Activated naive CD4-positive, alpha-beta T cell (primary cell): ENCODE data around the gene SLAIN2.
"Not testable (repeated sequence)": the region's sequence is repeated elsewhere in the genome, so short reads cannot be mapped to it uniquely, and the experiment has no call there.

Experiments used
- DNase-seq, 4 experiments: peaks; one replicate each; lab custom pipeline; 2025; lab: John Stamatoyannopoulos, UW

The SLAIN2 gene

GRCh38 chr4:48340965-48341775, at the start of gene SLAIN2:
TSS of gene SLAIN2 (plus strand) at chr4:48341529. CDS start at chr4:48341740, 211 bp downstream.
- peak; percentile 96 to 99 (median 98) for DNase-seq

DNA sequence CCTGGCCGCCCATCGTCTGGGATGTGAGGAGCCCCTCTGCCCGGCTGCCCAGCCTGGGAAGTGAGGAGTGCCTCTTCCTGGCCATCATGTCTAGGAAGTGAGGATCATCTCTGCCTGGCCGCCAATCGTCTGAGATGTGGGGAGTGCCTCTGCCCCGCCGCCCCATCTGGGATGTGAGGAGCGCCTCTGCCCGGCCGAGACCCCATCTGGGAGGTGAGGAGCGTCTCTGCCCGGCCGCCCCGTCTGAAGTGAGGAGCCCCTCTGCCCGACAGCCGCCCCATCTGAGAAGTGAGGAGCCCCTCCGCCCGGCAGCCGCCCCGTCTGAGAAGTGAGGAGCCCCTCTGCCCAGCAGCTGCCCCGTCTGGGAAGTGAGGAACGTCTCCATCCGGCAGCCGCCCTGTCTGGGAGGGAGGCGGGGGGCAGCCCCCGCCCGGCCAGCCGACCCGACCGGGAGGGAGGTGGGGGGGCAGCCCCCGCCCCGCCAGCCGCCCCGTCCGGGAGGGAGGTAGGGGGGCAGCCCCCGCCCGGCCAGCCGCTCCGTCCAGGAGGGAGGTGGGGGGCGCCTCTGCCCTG, 49.0 kb upstream of the SLAIN2 start:
- DNase-seq = not testable (repeated sequence)

GRCh38 chr4:48295116-48295515, 46.2 kb upstream of the SLAIN2 start:
- DNase-seq = no peak

GRCh38 chr4:48296365-48296764, 45.0 kb upstream of the SLAIN2 start:
- no peak for DNase-seq

DNA sequence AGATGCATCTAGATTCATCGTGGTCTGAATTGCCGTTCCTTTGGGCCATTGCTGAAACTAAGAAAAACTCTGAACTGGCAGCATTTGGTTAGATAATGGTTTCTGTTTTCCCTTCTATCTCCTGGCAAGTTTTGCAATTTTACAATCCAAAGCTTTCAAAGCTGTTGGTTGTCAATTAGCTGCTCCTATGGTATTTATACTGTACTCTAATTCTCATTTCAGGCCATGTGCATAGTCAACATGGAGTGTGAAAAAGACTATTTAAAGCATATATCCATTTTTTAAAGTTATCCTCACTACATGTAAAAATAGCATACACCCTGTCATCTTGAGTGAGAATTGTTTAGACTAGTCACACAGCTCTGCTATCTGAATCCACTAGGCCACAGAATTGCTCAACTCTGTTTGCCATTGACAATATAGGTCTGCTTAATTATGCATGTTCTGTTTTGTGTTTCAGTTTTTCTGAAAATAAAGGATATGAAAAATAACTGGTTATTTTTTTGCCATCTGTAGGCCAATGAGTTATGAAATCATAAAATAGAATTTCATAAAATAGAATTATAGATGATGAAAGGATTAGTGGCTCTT, 44.0 kb upstream of the SLAIN2 start:
- DNase-seq = no peak

DNA sequence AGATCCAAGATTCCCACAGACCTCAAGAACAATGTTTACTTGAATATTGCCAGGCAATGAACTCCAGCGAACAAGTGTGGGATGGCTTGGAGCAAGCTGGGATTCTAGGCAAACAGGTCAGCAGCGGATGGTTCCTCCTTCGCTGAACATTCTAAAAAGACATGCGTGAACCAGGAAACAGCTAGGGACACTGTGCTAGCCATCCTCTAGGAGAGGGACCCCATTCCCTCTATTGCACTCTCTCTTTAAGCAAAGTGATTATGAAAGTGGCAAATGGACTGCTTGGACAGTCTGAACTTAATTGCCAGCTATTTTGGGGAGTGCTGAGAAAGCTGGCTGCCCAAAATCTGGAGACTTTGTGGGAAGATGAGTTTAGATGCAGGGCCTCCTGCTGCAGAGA, 41.8 kb upstream of the SLAIN2 start:
- no peak for DNase-seq

- DNase-seq = no peak
Measured at GRCh38 chr4:48300004-48300403, 41.3 kb upstream of the SLAIN2 start.

- DNase-seq = no peak
Measured at GRCh38 chr4:48305508-48305907, 35.8 kb upstream of the SLAIN2 start.

DNA sequence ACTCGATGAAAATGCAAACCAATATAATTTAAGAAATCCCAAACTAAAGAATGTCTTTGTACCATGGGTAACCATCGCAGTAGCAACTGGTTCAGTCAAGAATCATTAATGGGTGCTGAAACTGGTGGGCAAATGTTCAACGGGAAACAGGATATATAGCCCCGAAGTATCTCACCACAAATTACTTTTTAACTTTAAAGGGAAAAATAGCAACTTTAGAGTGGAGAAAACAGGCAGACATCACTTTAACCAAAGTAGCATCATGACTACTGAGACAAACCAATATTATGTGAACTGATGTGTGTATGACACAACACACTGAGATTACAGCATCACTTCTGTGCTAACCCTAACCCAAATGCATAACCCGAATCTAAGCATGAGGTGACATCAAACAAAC, 33.8 kb upstream of the SLAIN2 start:
- DNase-seq = no peak

DNA sequence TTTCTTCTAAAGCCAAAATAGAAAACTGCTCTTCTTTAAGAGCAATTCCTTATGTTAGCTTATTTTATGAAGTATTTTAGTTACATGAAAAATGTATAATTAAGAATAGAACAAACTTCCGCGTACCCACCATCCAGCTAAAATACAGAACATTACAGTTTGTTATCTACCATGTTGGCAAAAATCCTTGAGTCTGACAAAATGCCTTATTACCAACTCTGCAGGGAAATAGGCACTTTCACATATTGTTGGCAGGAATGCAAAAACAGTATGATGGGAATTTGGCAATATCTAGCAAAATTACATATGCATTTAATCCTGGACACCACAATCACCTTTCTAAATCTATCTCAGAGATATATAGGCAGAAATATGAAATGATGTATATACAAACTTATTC, 32.4 kb upstream of the SLAIN2 start:
- no peak for DNase-seq

DNA sequence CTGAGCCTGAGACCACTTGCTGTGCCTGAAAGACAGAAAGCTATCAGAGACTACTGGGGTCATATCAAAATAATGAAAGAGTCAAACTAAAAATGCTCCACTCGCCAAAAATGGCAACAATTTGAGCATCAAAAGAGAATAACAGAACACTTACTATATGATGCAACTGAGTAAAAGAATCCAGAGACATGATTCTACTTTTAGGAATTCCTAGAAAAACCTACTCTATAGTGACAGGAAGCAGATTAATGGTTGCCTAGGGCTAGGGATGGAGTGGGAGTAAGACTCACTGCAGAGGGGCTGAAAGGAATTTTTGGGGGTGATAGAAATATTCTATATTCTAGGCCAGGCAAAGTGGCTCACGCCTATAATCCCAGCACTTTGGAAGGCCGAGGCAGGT, 29.4 kb upstream of the SLAIN2 start:
- DNase-seq = no peak

GRCh38 chr4:48314746-48315145, 26.6 kb upstream of the SLAIN2 start:
- not testable (repeated sequence) for DNase-seq

DNA sequence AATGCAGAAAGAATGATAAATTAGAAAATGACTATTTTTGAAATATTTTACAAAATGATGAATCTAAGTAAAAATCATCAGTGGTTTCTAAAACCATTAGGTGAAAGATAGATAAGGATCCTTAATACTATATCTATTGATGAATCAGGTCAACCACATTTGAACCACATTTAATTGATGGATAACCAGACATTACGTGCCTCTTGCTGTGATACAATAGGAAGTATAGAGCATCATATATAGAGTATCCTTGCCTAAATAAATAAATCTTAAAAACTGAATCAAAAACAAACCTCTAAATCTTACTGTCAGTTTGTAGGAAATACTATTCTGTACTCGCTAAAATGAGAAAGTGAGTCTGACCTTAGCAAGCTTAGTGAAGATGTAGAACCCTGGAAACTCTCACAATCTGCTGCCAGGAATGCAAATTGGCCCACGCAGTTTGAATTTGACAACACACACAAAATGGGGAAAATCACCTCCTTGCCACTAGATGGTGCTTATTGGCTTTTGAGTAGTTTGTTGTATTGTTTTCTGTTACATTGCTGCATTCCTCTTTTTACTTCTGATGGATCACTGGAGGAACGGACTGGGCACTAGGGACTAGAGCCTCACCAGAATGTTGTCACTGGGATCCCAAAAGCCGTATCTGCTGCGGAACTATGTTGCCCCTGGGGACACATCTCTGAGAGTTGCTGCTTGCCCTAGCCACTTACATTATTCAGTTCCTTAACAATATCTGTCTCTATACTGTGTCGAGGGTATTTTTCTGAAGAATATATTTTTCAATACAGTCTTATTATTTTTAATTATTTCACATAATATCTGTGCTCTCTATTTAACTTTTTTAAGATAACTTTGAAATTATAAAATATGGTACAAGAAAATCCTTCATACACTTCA, 25.4 kb upstream of the SLAIN2 start:
- DNase-seq = no peak

DNA sequence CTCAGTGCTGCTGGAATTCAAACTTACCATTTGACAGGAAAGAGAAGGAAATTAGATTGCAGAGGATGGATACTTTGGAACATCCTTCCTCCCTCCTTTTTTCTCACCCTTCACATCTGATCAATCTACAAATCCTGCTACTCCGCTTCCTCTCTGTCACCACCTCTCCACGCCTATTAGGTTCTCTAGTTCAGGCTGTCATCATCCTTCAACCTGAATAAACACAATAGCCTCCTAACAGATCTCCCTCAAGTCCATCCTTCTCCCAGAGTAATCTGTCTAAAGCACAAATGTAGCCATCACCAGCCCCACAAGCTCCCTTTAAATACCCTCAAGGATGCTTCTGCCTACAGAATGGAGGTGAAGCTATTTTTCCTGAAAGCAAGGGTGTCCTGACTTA, 20.0 kb upstream of the SLAIN2 start:
- DNase-seq = no peak

DNA sequence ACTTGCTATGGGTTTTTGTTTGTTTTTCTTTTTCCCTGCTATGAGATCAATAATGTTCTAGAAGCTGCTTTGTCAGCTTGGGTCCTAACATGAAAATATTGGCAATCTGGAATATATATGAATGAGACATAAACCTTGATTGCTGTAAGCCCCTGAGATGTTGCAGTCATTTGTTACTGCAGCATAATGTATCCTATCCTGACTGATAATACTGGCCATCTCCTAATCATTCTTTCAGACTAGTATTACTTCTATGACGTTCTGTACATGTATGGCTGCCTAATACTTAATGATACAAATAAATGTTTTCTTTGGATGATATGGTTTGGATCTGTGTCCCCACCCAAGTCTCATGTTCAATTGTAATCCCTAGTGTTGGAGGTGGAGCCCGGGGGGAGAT, 19.3 kb upstream of the SLAIN2 start:
- no peak for DNase-seq

DNA sequence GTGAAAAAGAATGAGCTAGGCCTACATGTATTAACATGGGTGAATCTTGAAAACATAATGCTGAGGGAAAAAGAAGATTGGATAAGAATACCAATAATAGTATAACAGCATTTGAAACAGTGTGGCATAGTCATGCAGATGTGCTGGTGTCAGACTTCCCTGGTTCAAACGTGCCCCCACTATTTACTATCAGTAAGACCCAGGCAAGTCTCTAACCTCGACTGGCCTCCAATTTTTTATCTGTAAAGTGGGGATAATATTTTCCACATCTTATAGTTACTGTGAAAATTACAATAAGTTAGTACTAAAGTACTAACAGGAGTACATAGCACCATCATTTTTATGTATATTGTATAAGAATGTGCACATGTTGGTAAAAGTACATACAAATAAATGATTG, 17.0 kb upstream of the SLAIN2 start:
- DNase-seq = no peak

GRCh38 chr4:48329193-48329592, 12.1 kb upstream of the SLAIN2 start:
- no peak for DNase-seq

- no peak for DNase-seq
Measured at GRCh38 chr4:48329976-48330375, 11.4 kb upstream of the SLAIN2 start.

- no peak for DNase-seq
Measured at GRCh38 chr4:48331577-48332330, 9.6 kb upstream of the SLAIN2 start.

DNA sequence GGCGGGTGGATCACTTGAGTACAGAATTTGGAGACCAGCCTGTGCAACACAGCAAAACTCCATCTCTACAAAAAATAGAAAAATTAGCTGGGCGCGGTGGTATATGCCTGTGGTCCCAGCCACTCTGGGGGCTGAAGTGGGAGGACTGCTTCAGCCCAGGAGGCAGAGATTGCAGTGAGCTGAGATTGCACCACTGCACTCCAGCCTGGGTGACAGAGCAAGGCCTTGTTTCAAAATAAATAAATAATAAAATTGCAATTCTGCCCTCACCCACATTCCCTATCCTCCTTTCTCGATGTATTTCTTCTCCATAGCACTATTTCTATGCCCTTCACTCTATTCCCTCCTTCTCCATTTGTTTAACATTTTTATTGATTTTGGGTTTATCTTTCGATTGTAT, 8.7 kb upstream of the SLAIN2 start:
- no peak for DNase-seq

DNA sequence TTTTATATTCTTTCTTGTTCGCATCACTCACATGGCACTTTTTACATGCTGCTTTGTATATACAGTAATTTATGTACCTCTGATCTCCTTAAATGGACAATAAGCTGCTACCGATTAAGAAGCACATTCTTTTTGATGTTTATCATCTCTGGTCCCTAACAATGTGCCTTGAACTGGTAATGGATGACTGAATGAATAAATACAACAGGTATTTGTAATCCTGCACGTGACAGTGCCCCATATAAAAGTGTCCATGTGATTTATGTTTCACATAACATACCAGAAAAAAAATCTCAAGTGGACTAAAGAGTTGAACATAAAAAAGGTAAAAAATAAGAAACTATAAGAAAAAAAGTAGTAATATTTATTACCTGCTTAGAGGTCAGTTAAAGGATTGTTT, 7.7 kb upstream of the SLAIN2 start:
- no peak for DNase-seq

DNA sequence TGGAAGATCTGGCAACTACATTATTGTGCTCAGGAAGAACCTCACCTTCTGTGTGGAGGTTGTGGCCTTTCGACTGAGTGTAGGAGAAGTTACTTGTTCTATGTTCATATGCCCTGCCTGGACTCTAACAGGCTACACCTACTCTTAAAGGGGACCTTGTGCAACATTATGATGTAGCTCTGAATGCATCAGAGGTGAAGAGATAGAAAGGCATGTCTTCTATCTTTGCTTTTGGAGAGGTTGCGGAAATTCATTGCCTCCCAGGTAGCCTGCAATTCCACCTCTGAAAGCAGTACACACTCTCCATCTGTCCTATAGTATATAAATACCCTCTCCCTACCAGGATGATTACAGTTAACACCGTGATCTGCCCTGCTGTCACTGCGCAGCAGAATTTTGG, 7.1 kb upstream of the SLAIN2 start:
- DNase-seq = no peak
